AG09319 (cell line): ENCODE data around the gene LRCH1.

Experiments
- DNase-seq: peaks from one replicate; pipeline ENCODE4 v3.0.0-alpha.2; 2010; ENCODE audit warnings: low read depth; ENCODE audit errors: extremely low read depth
- TF ChIP-seq, protein P1 (sequence below): IDR thresholded peaks from 2 replicates; pipeline ENCODE4 v1.5.1; 2011; ENCODE audit warnings: low read depth, mild to moderate bottlenecking, inconsistent platforms, low read length, moderate library complexity

Gene LRCH1

DNA sequence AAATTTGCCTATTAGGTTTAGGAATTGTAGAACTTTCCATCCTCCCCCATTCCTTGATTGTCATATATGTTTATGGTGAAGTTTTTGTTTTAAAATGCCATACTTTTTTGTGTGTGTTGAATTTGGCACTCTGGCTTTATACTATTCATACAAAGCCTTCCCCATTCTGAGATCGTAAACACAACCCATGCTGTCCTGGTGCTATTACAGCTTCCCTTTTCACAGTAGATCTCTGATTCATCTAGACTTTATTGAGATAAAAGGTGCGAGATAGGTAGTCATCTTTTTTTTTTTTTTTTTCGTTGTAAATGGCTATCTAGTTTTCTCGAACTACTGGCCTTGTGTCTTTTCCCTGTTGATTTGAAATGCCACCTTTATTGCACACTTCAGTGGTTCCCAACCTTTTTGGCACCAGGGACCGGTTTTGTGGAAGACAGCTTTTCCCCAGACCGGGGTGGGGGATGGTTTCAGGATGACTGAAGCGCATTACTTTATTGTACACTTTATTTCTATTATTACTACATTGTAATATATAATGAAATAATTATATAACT, 94.6 kb downstream of the LRCH1 start:
- TF ChIP-seq, protein P1, sequence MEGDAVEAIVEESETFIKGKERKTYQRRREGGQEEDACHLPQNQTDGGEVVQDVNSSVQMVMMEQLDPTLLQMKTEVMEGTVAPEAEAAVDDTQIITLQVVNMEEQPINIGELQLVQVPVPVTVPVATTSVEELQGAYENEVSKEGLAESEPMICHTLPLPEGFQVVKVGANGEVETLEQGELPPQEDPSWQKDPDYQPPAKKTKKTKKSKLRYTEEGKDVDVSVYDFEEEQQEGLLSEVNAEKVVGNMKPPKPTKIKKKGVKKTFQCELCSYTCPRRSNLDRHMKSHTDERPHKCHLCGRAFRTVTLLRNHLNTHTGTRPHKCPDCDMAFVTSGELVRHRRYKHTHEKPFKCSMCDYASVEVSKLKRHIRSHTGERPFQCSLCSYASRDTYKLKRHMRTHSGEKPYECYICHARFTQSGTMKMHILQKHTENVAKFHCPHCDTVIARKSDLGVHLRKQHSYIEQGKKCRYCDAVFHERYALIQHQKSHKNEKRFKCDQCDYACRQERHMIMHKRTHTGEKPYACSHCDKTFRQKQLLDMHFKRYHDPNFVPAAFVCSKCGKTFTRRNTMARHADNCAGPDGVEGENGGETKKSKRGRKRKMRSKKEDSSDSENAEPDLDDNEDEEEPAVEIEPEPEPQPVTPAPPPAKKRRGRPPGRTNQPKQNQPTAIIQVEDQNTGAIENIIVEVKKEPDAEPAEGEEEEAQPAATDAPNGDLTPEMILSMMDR: no peak
- no peak for DNase-seq

DNA sequence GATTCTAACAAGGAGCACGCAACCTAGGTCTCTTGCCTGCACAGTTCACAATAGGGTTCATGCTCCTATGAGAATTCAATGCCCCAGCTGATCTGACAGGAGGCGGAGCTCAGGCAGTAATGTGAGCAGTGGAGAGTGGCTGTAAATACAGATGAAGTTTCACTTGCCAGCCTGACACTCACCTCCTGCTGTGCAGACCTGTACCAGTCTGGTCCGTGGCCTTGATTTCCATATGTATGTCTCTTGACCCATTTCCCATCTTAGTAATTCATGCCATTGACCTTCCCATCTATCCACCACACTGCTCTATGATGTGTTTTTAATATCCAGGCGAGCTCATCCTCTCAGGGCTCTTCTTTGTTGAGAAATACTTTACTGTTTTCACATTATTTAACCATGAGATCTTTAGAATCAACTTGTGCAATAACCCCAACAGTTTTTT, 95.2 kb downstream of the LRCH1 start:
- TF ChIP-seq, protein P1: no peak
- DNase-seq: no peak

DNA sequence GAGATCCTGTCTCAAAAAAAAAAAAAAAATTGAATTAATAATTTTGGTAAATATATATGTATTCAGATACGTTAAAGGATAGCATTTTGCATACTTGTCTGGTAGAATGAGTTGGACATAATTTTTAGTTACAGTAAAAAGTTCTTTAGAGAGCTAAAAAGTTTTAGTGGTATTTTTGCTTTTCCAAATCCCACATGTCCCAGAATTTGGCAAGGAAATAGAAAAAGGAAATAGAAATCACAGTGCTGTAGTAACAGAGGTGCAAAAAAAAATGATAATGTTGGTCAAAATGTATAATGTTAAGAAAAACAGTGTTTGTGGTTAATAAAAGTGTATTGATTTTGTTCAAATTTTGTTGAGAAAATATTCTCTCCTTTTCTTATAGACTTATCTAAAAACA, 96.8 kb downstream of the LRCH1 start:
- DNase-seq: no peak
- TF ChIP-seq, protein P1: no peak

DNA sequence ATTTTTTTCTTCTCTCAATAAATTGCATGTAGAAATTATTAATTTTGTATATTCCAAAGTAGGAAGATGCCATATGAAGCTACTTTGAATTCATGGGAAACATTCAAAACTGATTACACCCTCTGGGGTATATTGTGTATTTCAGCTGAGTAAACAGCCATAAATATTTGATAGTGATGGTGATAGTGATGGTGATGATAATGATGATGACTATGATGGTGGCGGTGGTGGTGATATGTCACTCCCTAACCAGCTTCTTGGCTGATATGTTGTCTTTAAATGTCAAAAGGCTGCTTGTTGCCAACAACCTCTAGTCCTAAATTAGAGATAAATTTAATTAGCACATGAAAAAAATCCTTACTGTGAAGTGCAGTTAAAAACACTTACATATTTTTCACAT, 102.0 kb downstream of the LRCH1 start:
- DNase-seq: no peak

DNA sequence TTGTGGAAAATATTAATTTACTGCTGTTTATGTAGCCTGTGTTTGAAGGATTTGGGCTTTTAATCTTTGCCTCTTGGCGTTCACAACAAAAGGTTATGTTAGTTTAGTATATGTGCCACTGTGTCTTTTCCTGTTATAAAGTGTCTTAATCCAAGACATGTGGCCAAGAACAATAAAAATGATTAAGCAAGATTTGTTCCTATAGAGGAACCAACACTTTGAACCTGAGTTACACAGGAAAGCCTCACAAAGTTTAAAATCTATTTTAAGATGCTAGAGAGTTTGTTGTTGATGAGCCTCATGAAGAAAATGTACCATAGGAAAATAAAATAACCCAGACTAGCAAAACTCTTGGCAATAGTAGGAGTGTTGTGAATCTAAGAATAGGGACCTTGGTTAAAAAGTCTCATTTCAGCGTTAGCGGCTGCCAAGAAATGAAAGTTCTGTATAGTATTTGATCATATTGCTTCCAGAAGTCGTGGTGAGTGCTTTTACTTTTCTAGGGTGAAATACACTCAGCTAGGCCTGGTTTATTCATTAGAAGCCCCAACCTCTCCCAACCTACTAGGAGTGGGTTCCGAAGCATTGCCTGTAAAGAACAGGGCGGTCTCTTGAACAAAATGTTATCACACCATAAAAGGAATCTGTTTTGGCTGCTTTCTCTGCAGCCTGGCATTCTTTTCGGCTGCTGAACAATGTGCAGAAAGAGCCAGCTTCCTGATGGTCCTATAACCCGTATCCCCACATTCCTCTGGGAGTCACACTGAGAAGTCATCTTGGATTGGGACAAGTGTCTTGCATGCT, 102.6 kb downstream of the LRCH1 start:
- no peak for DNase-seq
- TF ChIP-seq, protein P1: no peak

More for the DNA sequence above, 102.0 kb downstream of the LRCH1 start:
- TF ChIP-seq, protein P1: no peak

GRCh38 chr13:46656786-46657185, 103.8 kb downstream of the LRCH1 start:
- DNase-seq: no peak
- TF ChIP-seq, protein P1: no peak

GRCh38 chr13:46659413-46660065, 106.6 kb downstream of the LRCH1 start:
- TF ChIP-seq, protein P1: no peak
- DNase-seq: no peak
